K562 (cell line): ENCODE results near the gene CCL15. TPM values are rescaled to one million over a fixed set of nuclear protein-coding genes. Genes with fewer than 3 reads are reported as not detected.

Source experiments
- ATAC-seq: fragments of 200-7000 bp; cut with Tn5 transposase; 3 replicates; pipeline ENCODE4 v1.9.1; 2020; ENCODE audit warnings: moderate library complexity
- BruUV-seq: library from RNA; stranded (reverse); fragments of 400-500 nt; replicated peaks from 2 replicates; lab custom pipeline; 2021; lab: Mats Ljungman, UMichigan
- CTCF ChIA-PET: fragments of 300-600 bp; formaldehyde crosslinking; extraction: SDS; loops from one replicate; lab custom pipeline; 2021; ENCODE audit warnings: low intra/inter-chr PET ratio; lab: Yijun Ruan, JAX
- POLR2A ChIA-PET: fragments of 300-600, 350-650 bp; sonication (Branson Sonifier 250); formaldehyde crosslinking; extraction: SDS; loops from one replicate; lab custom pipeline; 2021; ENCODE audit warnings: antibody characterized with exemption, inconsistent platforms; lab: Yijun Ruan, JAX
- DNase-seq, 4 experiments: peaks; one replicate each; pipeline versions ENCODE4 v3.0.0 to v3.0.0-alpha.2; 2011 to 2018; ENCODE audit warnings: low spot score in 3 of 4, mixed read lengths in 3 of 4; ENCODE audit errors: extremely low read depth in 1 of 4
- FAIRE-seq: peaks from 2 replicates; lab custom pipeline; 2011; peaks lifted over from hg19 to GRCh38; lab: Jason Lieb, UNC
- H2AFZ ChIP-seq: 2 replicates; pipeline ENCODE4 v1.6.0; 2011; ENCODE audit warnings: low read depth, low read length, control low read depth, inconsistent platforms
- H3K27ac ChIP-seq: fragments of 200-600 bp; 3 replicates; pipeline ENCODE4 v1.8.0; 2011; ENCODE audit warnings: low read depth, mild to moderate bottlenecking, control low read depth, inconsistent platforms, low read length, moderate library complexity, mixed read lengths; ENCODE audit errors: extremely low read depth
- H3K27me3 ChIP-seq, 2 experiments: fragments of 300-600 bp in 1 of 2; 2 replicates in 1 of 2; 3 replicates in 1 of 2; pipeline versions ENCODE4 v1.6.0 to v1.8.0; 2011; ENCODE audit warnings: inconsistent platforms in 2 of 2, low read length in 2 of 2, mild to moderate bottlenecking in 1 of 2, mixed read lengths in 1 of 2, moderate library complexity in 1 of 2; ENCODE audit not compliant: control insufficient read depth in 2 of 2, insufficient read depth in 2 of 2
- H3K36me3 ChIP-seq: fragments of 300-600 bp; 3 replicates; pipeline ENCODE4 v1.8.0; 2011; ENCODE audit warnings: mild to moderate bottlenecking, low read length, inconsistent platforms; ENCODE audit not compliant: control insufficient read depth, insufficient read depth
- H3K4me1 ChIP-seq, 2 experiments: fragments of 200-600 bp in 1 of 2; replicated peaks in 1 of 2; 2 replicates in 1 of 2; 3 replicates in 1 of 2; pipeline versions ENCODE4 v1.5.1 to v1.8.0; 2011; ENCODE audit warnings: inconsistent platforms in 2 of 2, low read length in 2 of 2, mild to moderate bottlenecking in 1 of 2, mixed read lengths in 1 of 2, moderate library complexity in 1 of 2; ENCODE audit not compliant: control insufficient read depth in 2 of 2, insufficient read depth in 2 of 2
- H3K4me2 ChIP-seq: 2 replicates; pipeline ENCODE4 v1.6.1; 2011; ENCODE audit warnings: low read length, control low read depth, inconsistent platforms, mixed read lengths; ENCODE audit not compliant: insufficient read depth
- H3K4me3 ChIP-seq: fragments of 200-600 bp; sonication (generic), shearing (Covaris generic); 2 replicates; pipeline ENCODE4 v1.5.1; 2016; ENCODE audit warnings: control low read depth, inconsistent platforms
- H3K79me2 ChIP-seq: fragments of 200-600 bp; 3 replicates; pipeline ENCODE4 v1.8.0; 2011; ENCODE audit warnings: low read length, inconsistent platforms; ENCODE audit not compliant: control insufficient read depth, insufficient read depth
- H3K9ac ChIP-seq, 2 experiments: 2 replicates each; pipeline versions ENCODE4 v1.6.0 to v1.6.1; 2011; ENCODE audit warnings: low read depth in 2 of 2, low read length in 2 of 2, control low read depth in 1 of 2, inconsistent platforms in 1 of 2, mild to moderate bottlenecking in 1 of 2, mixed read lengths in 1 of 2; ENCODE audit not compliant: insufficient read depth in 1 of 2
- H3K9me1 ChIP-seq: one replicate; pipeline ENCODE4 v1.6.0; 2011; ENCODE audit warnings: inconsistent platforms, mild to moderate bottlenecking, low read length, moderate library complexity; ENCODE audit not compliant: control insufficient read depth, insufficient read depth
- H3K9me3 ChIP-seq: replicated peaks from 2 replicates; pipeline ENCODE4 v1.5.1; 2011; ENCODE audit warnings: low read depth, low read length, inconsistent platforms; ENCODE audit not compliant: control insufficient read depth, insufficient read depth
- H4K20me1 ChIP-seq: replicated peaks from 2 replicates; pipeline ENCODE4 v1.6.1; 2011; ENCODE audit warnings: low read length, inconsistent platforms, mixed read lengths; ENCODE audit not compliant: control insufficient read depth, insufficient read depth
- MCM2 ChIP-seq: fragments of 450-650 bp; IDR thresholded peaks from 2 replicates; pipeline ENCODE4 v1.6.1; 2017; ENCODE audit warnings: low read depth, mild to moderate bottlenecking
- PHB ChIP-seq: fragments of 250-450 bp; sonication (Bioruptor Pico); IDR thresholded peaks from 2 replicates; pipeline ENCODE4 v1.5.0; 2021
- WGBS: fragments of 100-300 bp; shearing (Covaris generic); methylation state at CpG from one replicate; pipeline ENCODE4 v1.1.6; 2016; ENCODE audit warnings: low coverage, mixed read lengths; ENCODE audit not compliant: insufficient coverage; ENCODE audit errors: missing lambda C conversion rate; 5-methylcytosine and 5-hydroxymethylcytosine counted together
- in situ Hi-C: fragments of 300-500 bp; cut with MboI; formaldehyde crosslinking; loops from 4 replicates; pipeline ENCODE4 v1.15.0; 2018; ENCODE audit warnings: inconsistent platforms, mixed read lengths
- intact Hi-C: fragments of 100-400 bp; cut with micrococcal nuclease; formaldehyde crosslinking; loops from 2 replicates; pipeline ENCODE4 v1.14.2; 2022
- polyA plus RNA-seq, 8 experiments: library from polyadenylated mRNA; depleted of rRNA in 4 of 8; stranded (reverse) in 5 of 8; unstranded in 3 of 8; fragments of >200 nt; fragmentation: Nextera tagmentation in 2 of 8; fragmentation: Illumina TruSeq in 1 of 8; extraction: Ambion mirVana in 2 of 8; extraction: Trizol in 1 of 8; gene quantifications; 2 replicates each; pipeline versions ENCODE4 v1.2.1 to v1.2.3, GENCODE V29; 2011 to 2014; ENCODE audit warnings: inconsistent platforms in 1 of 8, missing spikeins in 1 of 8
- total RNA-seq, 7 experiments: library from RNA; depleted of rRNA in 6 of 7; stranded (reverse); fragments of >200 nt in 6 of 7; fragmentation: Illumina TruSeq in 2 of 7; extraction: Trizol in 2 of 7; gene quantifications; 2 replicates each; pipeline versions ENCODE4 v1.2.1 to v1.2.3, GENCODE V29; 2011 to 2021; ENCODE audit warnings: low replicate concordance in 1 of 7
- TF ChIP-seq, protein P1 (sequence below): fragments of 250-450 bp; sonication (Bioruptor Pico); IDR thresholded peaks from 2 replicates; pipeline ENCODE4 v1.6.1; 2021; ENCODE audit warnings: mild to moderate bottlenecking

CCL15 gene
- total and polyA plus RNA-seq, 9 of the 15 experiments (the other 6 are each of a cell fraction or from before 2014, with no cell fraction given), result not detected

- ChIA-PET POLR2A (interaction anchor here (1.5 kb wide), 1 partner anchor 10 kb away, joined by 3 read pairs; no protein-coding TSS in a partner anchor), CTCF (no interaction called here)
- peaks cover 0 to 6% of the 10 kb centered on the region in 2 experiments; a peak in 3 of 5 replicates for H3K27me3 ChIP-seq
- H3K27ac ChIP-seq, result no peak overlapping the region
- no peaks in the 10 kb centered on the region for H3K36me3 ChIP-seq
- H3K79me2 ChIP-seq, result no peaks in the 10 kb centered on the region
- no peaks in the 10 kb centered on the region; a peak in 1 of 5 replicates for H3K4me1 ChIP-seq
- DNase-seq (no peak), ATAC-seq (no peak), FAIRE-seq (no peak)
- H4K20me1 ChIP-seq, result 0 out of 2 replicates have a peak, but pooled peaks cover 3% of the 10 kb centered on the region
- intact Hi-C loops, result no loop called here
- no TSS peak for BruUV-seq
- H2AFZ ChIP-seq, result no peak overlapping the region
- no peak overlapping the region for H3K4me3 ChIP-seq
- H3K9ac ChIP-seq, result no peak overlapping the region
- H3K9me3 ChIP-seq, result no peaks in the 10 kb centered on the region
- in situ Hi-C loops, result no loop called here
- H3K4me2 ChIP-seq, result no peak overlapping the region
- H3K9me1 ChIP-seq, result no peaks in the 10 kb centered on the region
- TF ChIP-seq PHB (CRISPR knock-in tag), result no peak
- WGBS, result 1% methylated on average over 5 of the region's 5 CpGs
Measured at GRCh38 chr17:36014946-36015345, 13.6 kb upstream of the CCL15 start.

DNA sequence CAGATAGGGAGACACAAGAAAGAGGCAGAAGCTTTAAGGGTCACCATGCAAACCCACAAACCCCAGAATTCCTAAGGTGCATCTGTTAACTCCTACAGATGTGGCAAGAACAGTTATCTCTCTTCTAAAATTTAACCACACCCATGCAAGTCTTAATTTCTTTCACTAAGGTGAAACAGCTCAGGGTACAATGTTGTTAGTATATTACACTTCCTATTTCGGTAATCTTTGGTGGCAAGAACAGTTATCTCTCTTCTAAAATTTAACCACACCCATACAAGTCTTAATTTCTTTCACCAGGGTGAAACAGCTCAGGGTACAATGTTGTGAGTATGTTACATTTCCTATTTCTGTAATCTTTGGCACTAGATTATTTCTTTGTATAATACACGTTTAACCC lies 9.8 kb upstream of the CCL15 start:
- no peak overlapping the region for H3K9ac ChIP-seq
- in situ Hi-C loops (no loop called here), intact Hi-C loops (no loop called here)
- H3K4me2 ChIP-seq, result no peak overlapping the region
- no peak for TF ChIP-seq MCM2
- TF ChIP-seq, protein P1, sequence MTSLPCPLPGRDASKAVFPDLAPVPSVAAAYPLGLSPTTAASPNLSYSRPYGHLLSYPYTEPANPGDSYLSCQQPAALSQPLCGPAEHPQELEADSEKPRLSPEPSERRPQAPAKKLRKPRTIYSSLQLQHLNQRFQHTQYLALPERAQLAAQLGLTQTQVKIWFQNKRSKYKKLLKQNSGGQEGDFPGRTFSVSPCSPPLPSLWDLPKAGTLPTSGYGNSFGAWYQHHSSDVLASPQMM (CRISPR knock-in tag), result no peak
- no peak overlapping the region for H2AFZ ChIP-seq
- no peaks in the 10 kb centered on the region for H3K36me3 ChIP-seq
- no peaks in the 10 kb centered on the region for H4K20me1 ChIP-seq
- CTCF ChIA-PET, result no interaction called here
- no peak for ATAC-seq
- peaks cover 0 to 22% of the 10 kb centered on the region in 2 experiments; a peak in 3 of 5 replicates for H3K27me3 ChIP-seq
- no peak overlapping the region for H3K27ac ChIP-seq
- no peaks in the 10 kb centered on the region for H3K9me1 ChIP-seq
- no peaks in the 10 kb centered on the region for H3K79me2 ChIP-seq
- BruUV-seq, result no TSS peak
- H3K4me1 ChIP-seq, result peaks cover 0 to 4% of the 10 kb centered on the region in 2 experiments; a peak in 2 of 5 replicates
- FAIRE-seq, result no peak
- 0% methylated on average over 2 of the region's 2 CpGs for WGBS
- POLR2A ChIA-PET, result no interaction called here
- no peaks in the 10 kb centered on the region for H3K9me3 ChIP-seq
- no peak for DNase-seq
- H3K4me3 ChIP-seq, result no peak overlapping the region
